ENCODE data around the gene CNTF.
A peak's percentile ranks its signal among the peaks of the same experiment; 100 is the strongest.
"Not testable (repeated sequence)": the region's sequence is repeated elsewhere in the genome, so short reads cannot be mapped to it uniquely, and the experiment has no call there.

CNTF gene, protein sequence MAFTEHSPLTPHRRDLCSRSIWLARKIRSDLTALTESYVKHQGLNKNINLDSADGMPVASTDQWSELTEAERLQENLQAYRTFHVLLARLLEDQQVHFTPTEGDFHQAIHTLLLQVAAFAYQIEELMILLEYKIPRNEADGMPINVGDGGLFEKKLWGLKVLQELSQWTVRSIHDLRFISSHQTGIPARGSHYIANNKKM

DNA sequence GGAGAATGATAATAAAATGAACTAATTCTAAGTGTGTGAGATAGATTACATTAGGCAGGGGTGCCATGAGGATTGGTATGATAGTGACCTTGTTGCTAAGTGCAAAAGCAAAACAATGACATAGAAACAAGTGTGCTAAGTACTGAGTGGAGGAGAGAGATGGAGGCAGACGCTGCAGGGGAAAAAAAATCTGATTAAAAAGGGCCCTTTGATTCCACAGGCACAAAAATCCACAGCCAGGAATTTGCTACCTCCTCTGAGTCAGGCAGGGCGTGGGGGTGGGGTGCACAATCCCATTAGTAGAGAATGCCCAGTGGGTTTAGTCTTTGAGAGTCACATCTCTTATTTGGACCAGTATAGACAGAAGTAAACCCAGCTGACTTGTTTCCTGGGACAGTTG is at the start of gene CNTF:
CNTF (plus strand) TSS at position 322 of the 400 bp plus-strand sequence. CDS start 88 bp downstream, outside the sequence.
- no peak within 1 kb of the TSS for H3K9ac ChIP-seq (ENCODE audit: low read length)
- H3K27ac ChIP-seq (ENCODE audit: low read depth, low read length): no peak within 1 kb of the TSS
- no peaks in the 10 kb centered on the region for H3K9me3 ChIP-seq (ENCODE audit: control insufficient read depth, insufficient read depth, low read depth, low read length)
- no peaks in the 10 kb centered on the region for H3K27me3 ChIP-seq (ENCODE audit: control insufficient read depth, insufficient read depth, low read length)
- peaks cover 6% of the 10 kb centered on the region; the same call in 1 of the 2 replicates for H3K4me1 ChIP-seq (ENCODE audit: control insufficient read depth, insufficient read depth, low read length)
- H3K4me3 ChIP-seq (ENCODE audit: low read depth, low read length): no peak within 1 kb of the TSS
- H3K36me3 ChIP-seq (ENCODE audit: control insufficient read depth, insufficient read depth, low read length): peaks cover 86% of the 10 kb centered on the region

DNA sequence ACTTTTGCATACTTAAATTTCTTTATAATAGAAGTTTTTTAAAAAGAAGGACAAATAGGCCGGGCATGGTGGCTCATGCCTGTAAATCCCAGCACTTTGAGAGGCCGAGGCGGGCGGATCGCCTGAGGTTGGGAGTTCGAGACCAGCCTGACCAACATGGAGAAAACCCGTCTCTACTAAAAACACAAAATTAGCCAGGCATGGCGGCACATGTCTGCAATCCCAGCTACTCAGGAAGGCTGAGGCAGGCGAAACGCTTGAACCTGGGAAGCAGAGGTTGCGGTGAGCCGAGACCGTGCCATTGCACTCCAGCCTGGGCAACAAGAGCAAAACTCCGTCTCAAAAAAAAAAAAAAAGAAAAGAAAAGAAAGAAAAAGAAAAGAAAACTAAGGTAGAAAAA is 49.6 kb upstream of the CNTF start:
- H3K9ac ChIP-seq (ENCODE audit: low read length); H3K36me3 ChIP-seq (ENCODE audit: control insufficient read depth, insufficient read depth, low read length); H3K27ac ChIP-seq (ENCODE audit: low read depth, low read length); H3K4me1 ChIP-seq (ENCODE audit: control insufficient read depth, insufficient read depth, low read length); H3K4me3 ChIP-seq (ENCODE audit: low read depth, low read length); H3K9me3 ChIP-seq (ENCODE audit: control insufficient read depth, insufficient read depth, low read depth, low read length); H3K27me3 ChIP-seq (ENCODE audit: control insufficient read depth, insufficient read depth, low read length): not testable (repeated sequence)

DNA sequence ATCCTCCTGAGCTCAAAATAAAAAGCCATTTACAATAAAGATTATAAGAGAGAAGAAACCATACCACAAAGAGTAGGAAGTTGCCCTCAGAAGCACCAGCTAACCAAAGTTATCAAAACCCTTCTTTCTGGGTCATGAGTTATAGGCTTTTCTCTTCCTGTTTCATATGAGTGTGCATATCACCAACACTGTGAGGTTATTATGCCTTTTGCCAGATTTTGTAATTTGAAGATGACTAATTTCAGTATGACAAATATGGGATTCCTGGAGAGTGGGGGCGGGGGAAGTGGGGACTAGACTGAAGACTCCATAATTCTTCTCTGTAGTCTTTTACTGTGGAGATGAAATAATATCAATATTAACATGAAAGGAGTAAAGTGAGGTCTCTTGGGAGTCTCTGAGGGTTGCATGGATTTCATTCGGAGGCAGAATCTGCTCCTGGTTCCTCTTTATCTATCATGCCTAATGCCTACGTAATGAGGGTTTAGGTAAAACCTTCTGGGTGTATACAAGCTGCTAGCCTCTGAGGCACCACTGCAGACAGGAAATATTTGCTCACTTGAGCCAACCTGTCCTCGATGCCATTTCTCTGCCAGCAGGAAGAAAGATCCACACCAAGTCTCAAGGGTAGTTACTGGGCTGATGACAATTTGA is 48.9 kb upstream of the CNTF start:
- Histone ChIP-seq H3K9me3 (ENCODE audit: control insufficient read depth, insufficient read depth, low read depth, low read length) (no peaks in the 10 kb centered on the region), H3K4me3 (ENCODE audit: low read depth, low read length) (no peak overlapping the region), H3K4me1 (ENCODE audit: control insufficient read depth, insufficient read depth, low read length) (no peaks in the 10 kb centered on the region), H3K27me3 (ENCODE audit: control insufficient read depth, insufficient read depth, low read length) (no peaks in the 10 kb centered on the region), H3K9ac (ENCODE audit: low read length) (no peak overlapping the region), H3K27ac (ENCODE audit: low read depth, low read length) (no peak overlapping the region), H3K36me3 (ENCODE audit: control insufficient read depth, insufficient read depth, low read length) (no peaks in the 10 kb centered on the region)

DNA sequence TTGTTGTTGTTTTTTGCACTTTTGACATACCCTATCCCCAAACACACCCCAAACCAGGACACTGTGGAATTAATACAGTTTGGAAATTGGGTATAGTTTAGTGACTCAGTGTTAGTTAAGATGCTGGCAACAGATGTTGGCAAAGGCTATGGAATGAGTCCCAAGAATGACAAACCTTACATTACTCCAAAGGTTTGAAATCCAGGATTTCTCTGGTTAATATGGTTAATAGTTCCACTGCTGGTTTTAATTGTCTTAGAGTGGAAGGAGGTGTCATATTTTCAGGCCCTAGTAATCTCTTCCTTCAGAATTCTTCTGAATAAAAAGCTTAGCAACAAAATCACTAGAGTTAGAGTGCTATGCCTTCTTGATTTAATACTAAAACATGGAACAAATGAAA is 47.6 kb upstream of the CNTF start:
- Histone ChIP-seq H3K27ac (ENCODE audit: low read depth, low read length) (no peak overlapping the region), H3K36me3 (ENCODE audit: control insufficient read depth, insufficient read depth, low read length) (no peaks in the 10 kb centered on the region; the same call in 1 of the 2 replicates), H3K9ac (ENCODE audit: low read length) (no peak overlapping the region), H3K9me3 (ENCODE audit: control insufficient read depth, insufficient read depth, low read depth, low read length) (no peaks in the 10 kb centered on the region), H3K4me3 (ENCODE audit: low read depth, low read length) (no peak overlapping the region), H3K4me1 (ENCODE audit: control insufficient read depth, insufficient read depth, low read length) (no peaks in the 10 kb centered on the region), H3K27me3 (ENCODE audit: control insufficient read depth, insufficient read depth, low read length) (no peaks in the 10 kb centered on the region)

DNA sequence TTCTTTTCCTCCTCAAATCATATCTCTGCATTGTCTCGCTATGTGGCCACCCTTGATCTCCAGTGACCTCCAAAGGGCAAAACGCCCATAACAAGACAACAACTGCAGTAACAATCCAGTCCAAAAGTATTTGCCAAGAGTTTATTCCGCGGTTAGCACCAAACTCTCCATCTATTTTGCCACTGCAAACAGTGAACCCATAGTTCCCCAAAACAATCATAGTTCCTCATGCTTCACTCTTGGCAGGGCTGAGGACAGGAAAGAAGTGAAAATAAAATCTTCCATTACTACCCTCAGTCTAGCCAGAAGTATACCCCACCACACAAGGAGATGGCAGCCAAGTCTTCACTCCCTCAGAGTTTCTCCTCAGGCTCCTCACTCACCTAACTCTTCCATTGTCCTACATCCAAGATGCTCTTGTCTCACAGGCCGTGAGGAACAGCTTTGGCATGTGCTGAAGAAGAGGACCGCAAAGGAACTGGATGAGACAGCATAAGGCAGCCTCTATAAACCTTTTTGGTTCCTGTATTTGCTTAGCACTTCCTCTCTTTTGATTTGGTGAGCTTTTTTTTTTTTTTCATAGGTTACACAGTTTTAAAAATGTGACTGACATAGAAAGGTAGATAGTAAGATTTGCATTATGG is 47.0 kb upstream of the CNTF start, which contains the start of gene LPXN:
LPXN (minus strand) TSS at position 480 of the 644 bp plus-strand sequence; CDS start at position 396, 84 bp downstream.
- Histone ChIP-seq H3K27ac (ENCODE audit: low read depth, low read length) (no peak within 1 kb of the TSS), H3K4me3 (ENCODE audit: low read depth, low read length) (peak within 1 kb of the TSS; percentile 88; the same call in 1 of the 2 replicates), H3K36me3 (ENCODE audit: control insufficient read depth, insufficient read depth, low read length) (no peaks in the 10 kb centered on the region; the same call in 1 of the 2 replicates), H3K9me3 (ENCODE audit: control insufficient read depth, insufficient read depth, low read depth, low read length) (no peaks in the 10 kb centered on the region), H3K27me3 (ENCODE audit: control insufficient read depth, insufficient read depth, low read length) (no peaks in the 10 kb centered on the region), H3K4me1 (ENCODE audit: control insufficient read depth, insufficient read depth, low read length) (peaks cover 5% of the 10 kb centered on the region), H3K9ac (ENCODE audit: low read length) (no peak within 1 kb of the TSS)

DNA sequence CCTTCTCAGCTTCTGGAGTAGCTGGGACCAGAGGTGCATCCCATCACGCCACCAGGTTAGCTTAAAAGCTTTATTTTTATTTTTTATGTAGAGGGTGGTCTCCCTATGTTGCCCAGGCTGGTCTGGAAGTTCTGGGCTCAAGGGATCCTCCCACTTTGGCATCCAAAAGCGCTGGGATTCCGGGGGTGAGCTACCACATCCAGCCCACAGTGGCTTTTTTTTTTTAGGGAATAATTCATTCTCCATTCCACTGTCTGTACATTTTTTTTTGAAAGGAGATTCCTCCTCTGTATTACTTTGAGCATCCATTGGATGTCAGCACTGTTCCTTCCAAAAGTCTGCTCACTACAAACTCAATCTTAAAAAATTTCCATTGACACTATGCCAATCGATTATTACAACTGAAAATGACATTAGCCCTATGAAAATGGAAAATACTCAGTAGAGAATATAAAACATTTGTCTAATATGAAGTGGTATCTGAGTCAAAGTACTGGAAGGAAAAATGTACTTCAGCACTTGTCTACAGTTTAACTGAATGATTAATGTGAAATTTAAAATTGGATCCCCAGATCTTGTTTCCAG is 45.5 kb upstream of the CNTF start:
- H3K4me1 ChIP-seq (ENCODE audit: control insufficient read depth, insufficient read depth, low read length): peaks cover 14% of the 10 kb centered on the region
- H3K36me3 ChIP-seq (ENCODE audit: control insufficient read depth, insufficient read depth, low read length): no peaks in the 10 kb centered on the region; the same call in 1 of the 2 replicates
- no peaks in the 10 kb centered on the region for H3K27me3 ChIP-seq (ENCODE audit: control insufficient read depth, insufficient read depth, low read length)
- peak overlapping the region; percentile 88 for H3K4me3 ChIP-seq (ENCODE audit: low read depth, low read length)
- H3K27ac ChIP-seq (ENCODE audit: low read depth, low read length): peak overlapping the region; percentile 71; the same call in 1 of the 2 replicates
- peak overlapping the region; percentile 99 for H3K9ac ChIP-seq (ENCODE audit: low read length)
- no peaks in the 10 kb centered on the region for H3K9me3 ChIP-seq (ENCODE audit: control insufficient read depth, insufficient read depth, low read depth, low read length)

DNA sequence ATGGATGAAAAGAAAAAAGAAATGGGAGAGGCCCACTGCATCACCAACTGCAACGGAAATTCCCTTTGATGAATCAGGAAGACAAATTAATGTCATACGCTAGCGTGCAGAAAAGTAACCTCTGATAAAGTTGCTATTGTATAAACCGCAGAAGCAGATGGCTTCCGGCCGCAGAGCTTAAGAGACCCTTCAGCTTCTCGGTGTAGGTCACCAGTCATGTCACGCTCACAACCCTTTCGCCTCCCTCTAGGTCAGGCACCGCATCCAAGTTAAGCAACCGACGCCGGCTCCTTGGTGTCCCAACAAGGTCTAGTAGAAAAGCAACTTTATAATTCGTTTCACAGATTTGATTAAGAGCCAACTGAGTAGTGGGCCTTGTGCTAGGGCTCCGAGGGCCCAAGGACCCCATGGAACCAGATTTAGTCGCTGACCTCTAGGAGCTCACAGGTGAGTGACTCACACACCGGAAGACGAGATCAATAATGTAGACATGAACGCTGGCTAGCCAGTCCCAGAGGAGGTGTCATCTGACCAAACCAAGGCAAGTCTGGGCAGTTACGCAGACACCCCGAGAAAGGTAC is 44.8 kb upstream of the CNTF start:
- H3K4me1 ChIP-seq (ENCODE audit: control insufficient read depth, insufficient read depth, low read length): peaks cover 15% of the 10 kb centered on the region
- H3K27ac ChIP-seq (ENCODE audit: low read depth, low read length): peak overlapping the region; percentile 71
- peak overlapping the region; percentile 99 for H3K9ac ChIP-seq (ENCODE audit: low read length)
- no peaks in the 10 kb centered on the region for H3K9me3 ChIP-seq (ENCODE audit: control insufficient read depth, insufficient read depth, low read depth, low read length)
- no peaks in the 10 kb centered on the region for H3K27me3 ChIP-seq (ENCODE audit: control insufficient read depth, insufficient read depth, low read length)
- H3K36me3 ChIP-seq (ENCODE audit: control insufficient read depth, insufficient read depth, low read length): no peaks in the 10 kb centered on the region; the same call in 1 of the 2 replicates
- peak overlapping the region; percentile 88 for H3K4me3 ChIP-seq (ENCODE audit: low read depth, low read length)

DNA sequence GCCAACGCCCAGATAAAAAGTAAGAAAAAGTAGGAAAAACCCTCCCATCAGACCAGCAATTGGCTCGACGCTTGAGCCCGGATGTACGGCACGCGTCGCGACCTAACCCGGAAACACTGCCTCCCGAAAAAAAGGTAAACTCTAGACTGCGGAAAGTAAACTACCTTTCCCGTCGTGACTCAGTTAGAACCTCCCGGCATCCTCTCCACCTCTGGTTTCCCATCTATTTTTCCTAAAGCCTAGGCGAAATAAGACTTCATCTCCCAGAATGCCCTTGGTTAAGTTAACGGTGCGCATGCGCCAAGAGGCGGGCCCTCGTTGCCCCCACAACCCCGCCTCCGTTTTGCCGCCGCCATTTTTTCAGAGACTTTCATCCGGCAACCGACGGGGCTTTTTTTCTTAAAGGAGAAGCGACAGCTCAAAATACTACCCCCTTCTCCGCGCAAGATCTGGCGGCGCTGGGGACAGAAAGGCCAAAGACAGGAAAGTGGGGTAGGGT is 44.3 kb upstream of the CNTF start:
- Histone ChIP-seq H3K9ac (ENCODE audit: low read length) (peak overlapping the region; percentile 99), H3K36me3 (ENCODE audit: control insufficient read depth, insufficient read depth, low read length) (no peaks in the 10 kb centered on the region; the same call in 1 of the 2 replicates), H3K4me1 (ENCODE audit: control insufficient read depth, insufficient read depth, low read length) (peaks cover 15% of the 10 kb centered on the region), H3K27ac (ENCODE audit: low read depth, low read length) (peak overlapping the region; percentile 98), H3K9me3 (ENCODE audit: control insufficient read depth, insufficient read depth, low read depth, low read length) (no peaks in the 10 kb centered on the region), H3K27me3 (ENCODE audit: control insufficient read depth, insufficient read depth, low read length) (no peaks in the 10 kb centered on the region), H3K4me3 (ENCODE audit: low read depth, low read length) (peak overlapping the region; percentile 88)

DNA sequence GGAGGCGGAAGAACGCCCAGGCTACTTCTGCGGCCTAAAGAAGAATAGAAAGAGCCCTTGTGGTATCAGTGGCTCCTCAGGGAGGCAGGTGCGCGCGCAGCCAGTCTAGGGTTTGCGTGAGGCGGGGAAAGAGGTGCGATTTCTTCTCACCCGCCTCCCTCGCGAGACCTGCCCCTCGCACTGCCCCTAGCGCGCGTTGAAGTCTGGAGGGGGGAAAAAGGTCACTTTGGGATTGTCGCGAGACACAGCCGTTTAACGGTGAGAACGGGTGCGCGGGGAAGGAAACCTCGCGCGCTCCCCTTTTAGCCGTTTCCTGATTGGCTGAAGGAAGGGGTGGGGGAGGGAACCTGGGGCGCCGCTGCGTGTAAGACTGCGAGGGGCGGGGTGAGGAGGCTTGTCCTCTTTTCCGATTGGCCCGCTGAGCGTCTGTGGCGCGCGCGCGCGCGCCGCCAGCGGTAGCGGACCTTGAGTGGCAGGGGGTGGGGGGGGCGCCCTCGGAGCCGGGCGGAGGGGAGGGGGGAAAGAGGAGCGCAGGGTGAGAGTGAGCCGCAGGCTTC is 43.8 kb upstream of the CNTF start, which contains the start of gene ZFP91:
ZFP91 (plus strand) TSS at position 429 of the 557 bp plus-strand sequence. CDS start 219 bp downstream, outside the sequence.
- peak within 1 kb of the TSS; percentile 99 for H3K9ac ChIP-seq (ENCODE audit: low read length)
- no peaks in the 10 kb centered on the region for H3K9me3 ChIP-seq (ENCODE audit: control insufficient read depth, insufficient read depth, low read depth, low read length)
- no peaks in the 10 kb centered on the region; the same call in 1 of the 2 replicates for H3K36me3 ChIP-seq (ENCODE audit: control insufficient read depth, insufficient read depth, low read length)
- no peaks in the 10 kb centered on the region for H3K27me3 ChIP-seq (ENCODE audit: control insufficient read depth, insufficient read depth, low read length)
- peaks cover 15% of the 10 kb centered on the region for H3K4me1 ChIP-seq (ENCODE audit: control insufficient read depth, insufficient read depth, low read length)
- H3K27ac ChIP-seq (ENCODE audit: low read depth, low read length): peak within 1 kb of the TSS; percentile 98
- peak within 1 kb of the TSS; percentile 99 for H3K4me3 ChIP-seq (ENCODE audit: low read depth, low read length)
